Pancreas (tissue), 10 donors: ENCODE data around the gene IRF8. TPM values are rescaled to one million over a fixed set of nuclear protein-coding genes. Genes with fewer than 3 reads are reported as not detected.

ENCODE experiments used
- ATAC-seq, 4 donors: fragments of 200-7000 bp; cut with Tn5 transposase; one replicate each; pipeline versions ENCODE4 v1.8.0 to v1.9.1; 2020; ENCODE audit warnings: mild to moderate bottlenecking in 4 of 4, moderate library complexity in 4 of 4
- DNase-seq, 6 donors: peaks; one replicate each; pipeline ENCODE4 v3.0.0-alpha.2; 2020
- FAIRE-seq: peaks from 2 replicates; lab custom pipeline; 2012; peaks lifted over from hg19 to GRCh38; lab: Jason Lieb, UNC
- H3K27ac ChIP-seq, 4 donors: fragments of 200-600 bp; sonication (generic); 1 replicate in 3 of 4; 2 replicates in 1 of 4; pipeline versions ENCODE4 v1.5.0 to v1.8.0; 2020
- H3K27me3 ChIP-seq, 4 donors: fragments of 200-600 bp; one replicate each; pipeline ENCODE4 v1.8.0; 2021
- H3K36me3 ChIP-seq, 3 donors: fragments of 200-600 bp; sonication (generic) in 1 of 3; one replicate each; pipeline versions ENCODE4 v1.5.0 to v1.8.0; 2020 to 2021
- H3K4me1 ChIP-seq, 3 donors: fragments of 200-600 bp; one replicate each; pipeline ENCODE4 v1.8.0; 2021
- H3K4me3 ChIP-seq, 4 donors: fragments of 200-600 bp; sonication (generic) in 2 of 4; one replicate each; pipeline versions ENCODE4 v1.5.0 to v1.8.0; 2020 to 2021
- H3K9me3 ChIP-seq, 4 donors: fragments of 200-600 bp; one replicate each; pipeline ENCODE4 v1.8.0; 2021
- CTCF ChIP-seq, 4 donors: fragments of 200-600 bp; sonication (generic) in 3 of 4; IDR thresholded peaks; one replicate each; pipeline versions ENCODE4 v1.5.0 to v1.8.0; 2021; ENCODE audit warnings: antibody characterized with exemption in 4 of 4
- WGBS, 2 donors: extraction: QIAGEN DNeasy Blood & Tissue Kit; methylation state at CpG; one replicate each; pipeline ENCODE4 v1.1.7; 2013; 5-methylcytosine and 5-hydroxymethylcytosine counted together
- intact Hi-C, 3 donors: fragments of 100-400 bp; cut with DNase I; formaldehyde crosslinking; loops; one replicate each; pipeline versions ENCODE4 v1.11.1 to v1.14.2; 2022
- polyA plus RNA-seq, 2 donors: library from polyadenylated mRNA; stranded (reverse); fragments of 200-250 nt; gene quantifications; one replicate each; pipeline ENCODE4 v1.2.3, GENCODE V29; 2013
- total RNA-seq, 6 donors: library from RNA; stranded (reverse); fragmentation: NEBNext Ultra II Directional in 4 of 6; extraction: Animal tissue kit (Norgen Biotek cat#: 25700) in 4 of 6; gene quantifications; one replicate each; pipeline versions ENCODE4 v1.2.1 to v1.2.4, GENCODE V29; 2021 to 2023
- donor health status: healthy with polysubstance abuse.
- donor health status: DM: no; HTN: no; CAD: no; lungs with moderate emphysema.
- donor health status: DM: no; HTN: no; CAD: no.
- donor health status: control.
- donor health status: control.
- donor health status: Bipolar disorder and iron deficiency.
- donor health status: DM: yes; HTN: yes; CAD: no.
- donor health status: DM: no; HTN: no; CAD: no.
- donor health status: DM: no; HTN: no; CAD: no.
- donor health status: DM: yes; HTN: yes; CAD: no.

Gene IRF8
- total and polyA plus RNA-seq, 8 donors = 0.92 to 18.2 (median 6.9) TPM

DNA sequence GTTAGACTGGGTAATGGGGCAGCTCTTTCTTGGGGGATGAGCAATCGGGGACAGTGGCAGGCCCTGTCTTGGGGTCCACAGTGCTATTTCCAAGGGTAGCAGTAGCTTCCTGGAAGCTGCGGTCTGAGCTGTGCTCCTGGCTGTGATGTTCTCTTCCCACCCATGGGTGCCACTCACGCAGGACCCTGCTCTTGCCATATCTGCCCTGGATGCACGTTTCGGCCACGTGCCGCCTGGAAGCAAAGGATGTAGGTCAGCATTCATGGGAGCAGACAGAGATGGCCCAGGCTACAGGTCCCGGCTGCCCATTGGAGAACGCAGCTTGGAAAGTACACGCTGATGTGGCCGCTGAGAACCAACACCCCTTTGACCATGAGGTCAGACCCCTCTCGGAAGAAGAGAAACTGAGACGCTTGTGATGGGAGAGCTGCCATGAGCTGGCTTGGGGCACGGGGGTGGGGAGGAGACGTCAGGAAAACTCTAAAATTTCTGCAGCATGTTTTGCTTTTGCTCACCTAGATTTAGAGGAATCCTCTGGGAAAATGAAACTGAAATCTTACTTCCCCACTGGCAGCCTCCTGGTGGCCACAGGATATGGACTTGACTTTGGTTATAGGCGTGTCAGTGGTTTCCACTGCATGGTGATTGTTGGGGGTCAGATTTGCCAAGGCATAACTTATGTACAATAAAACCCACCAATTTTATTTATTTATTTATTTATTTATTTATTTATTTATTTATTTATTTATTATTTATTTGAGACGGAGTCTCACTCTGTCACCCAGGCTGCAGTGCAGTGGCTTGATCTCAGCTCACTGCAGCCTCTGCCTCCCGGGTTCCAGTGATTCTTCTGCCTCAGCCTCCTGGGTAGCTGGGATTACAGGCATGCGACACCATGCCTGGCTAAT, 36.2 kb upstream of the IRF8 start:
- WGBS, 2 donors = 80 to 89% methylated on average over 19 of the region's 19 CpGs

GRCh38 chr16:85863384-85863774, 35.6 kb upstream of the IRF8 start:
- no peak for FAIRE-seq
- Histone ChIP-seq H3K27ac (no peak overlapping the region), H3K27me3 (no peaks in the 10 kb centered on the region), H3K4me3 (no peak overlapping the region), H3K9me3 (no peaks in the 10 kb centered on the region), H3K4me1 (no peaks in the 10 kb centered on the region), H3K36me3 (no peaks in the 10 kb centered on the region)
- TF ChIP-seq CTCF (IDR thresholded peaks at IDR 0.05) = no peak
- DNase-seq = no peak
- intact Hi-C loops = no loop called here
- WGBS, 2 donors = 81 to 89% methylated on average over 5 of the region's 5 CpGs
- ATAC-seq = no peak

More for the DNA sequence above, 36.2 kb upstream of the IRF8 start:
- no peak for DNase-seq
- TF ChIP-seq CTCF (IDR thresholded peaks at IDR 0.05) = no peak
- Histone ChIP-seq H3K4me3 (no peak overlapping the region), H3K27ac (no peak overlapping the region), H3K27me3 (no peaks in the 10 kb centered on the region), H3K36me3 (no peaks in the 10 kb centered on the region), H3K9me3 (no peaks in the 10 kb centered on the region), H3K4me1 (no peaks in the 10 kb centered on the region)
- intact Hi-C loops = no loop called here
- no peak for FAIRE-seq
- ATAC-seq = no peak

DNA sequence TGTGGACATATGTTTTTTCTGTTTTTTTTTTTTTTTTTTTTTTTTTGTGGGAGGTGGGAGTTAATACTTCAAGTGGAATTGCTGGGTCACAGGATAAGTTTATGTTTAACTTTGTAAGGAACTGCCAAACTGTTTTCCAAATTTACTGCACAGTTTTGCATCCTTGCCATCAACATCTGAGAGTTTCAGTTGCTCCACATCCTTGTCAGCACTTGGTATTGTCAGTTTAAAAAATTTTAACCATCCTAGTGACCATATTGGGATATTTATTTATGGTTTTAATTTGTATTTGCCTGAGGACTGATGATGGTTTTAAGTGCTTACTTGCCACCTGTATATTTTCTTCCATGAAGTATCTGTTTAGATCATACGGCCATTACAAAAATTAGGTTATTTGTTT, 34.0 kb upstream of the IRF8 start:
- H3K4me1 ChIP-seq = no peaks in the 10 kb centered on the region
- FAIRE-seq = no peak
- TF ChIP-seq CTCF (IDR thresholded peaks at IDR 0.05) = no peak
- H3K27ac ChIP-seq = no peak overlapping the region
- no peaks in the 10 kb centered on the region for H3K36me3 ChIP-seq
- intact Hi-C loops = no loop called here
- H3K4me3 ChIP-seq = no peak overlapping the region
- peaks cover 0 to 6% (median 0%) of the 10 kb centered on the region in 4 donors for H3K27me3 ChIP-seq
- 89 to 100% methylated on average over 1 of the region's 1 CpG for WGBS, 2 donors
- no peaks in the 10 kb centered on the region for H3K9me3 ChIP-seq
- ATAC-seq = no peak
- no peak for DNase-seq

- H3K9me3 ChIP-seq = no peaks in the 10 kb centered on the region
- H3K36me3 ChIP-seq = no peaks in the 10 kb centered on the region
- FAIRE-seq (no peak), ATAC-seq (peak in 1 of 4 donors; percentile 26), DNase-seq (no peak)
- WGBS, 2 donors = 71 to 75% methylated on average over 2 of the region's 2 CpGs
- no peak for TF ChIP-seq CTCF (IDR thresholded peaks at IDR 0.05)
- intact Hi-C loops = no loop called here
- no peak overlapping the region for H3K4me3 ChIP-seq
- no peak overlapping the region for H3K27ac ChIP-seq
- peaks cover 0 to 11% (median 0%) of the 10 kb centered on the region in 4 donors for H3K27me3 ChIP-seq
- H3K4me1 ChIP-seq = no peaks in the 10 kb centered on the region
Measured at GRCh38 chr16:85867189-85867588, 31.8 kb upstream of the IRF8 start.

DNA sequence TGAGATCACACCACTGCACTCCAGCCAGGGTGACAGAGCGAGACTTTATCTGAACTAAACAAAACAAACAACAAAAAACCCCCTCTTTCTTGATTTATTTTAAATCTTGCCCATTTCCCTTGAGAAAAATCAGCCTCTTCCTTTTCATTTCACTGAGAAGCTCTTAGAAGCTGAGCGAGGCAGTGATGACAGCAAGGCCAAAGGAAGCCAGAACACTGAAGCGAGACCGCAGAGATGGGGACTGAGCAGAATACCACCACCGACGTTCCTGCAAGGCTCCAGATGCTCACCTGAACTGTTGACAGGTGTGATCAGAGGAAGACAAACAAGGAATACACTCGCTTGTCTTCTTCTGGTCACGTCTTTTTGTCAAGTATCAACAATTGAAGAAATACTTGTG, 30.5 kb upstream of the IRF8 start:
- Histone ChIP-seq H3K27ac (no peak overlapping the region), H3K4me3 (no peak overlapping the region), H3K4me1 (no peaks in the 10 kb centered on the region), H3K27me3 (peaks cover 0 to 19% (median 0%) of the 10 kb centered on the region in 4 donors), H3K9me3 (no peaks in the 10 kb centered on the region), H3K36me3 (no peaks in the 10 kb centered on the region)
- TF ChIP-seq CTCF (IDR thresholded peaks at IDR 0.05) = no peak
- ATAC-seq = no peak
- WGBS, 2 donors = 74 to 82% methylated on average over 8 of the region's 8 CpGs
- no peak for FAIRE-seq
- intact Hi-C loops = no loop called here
- no peak for DNase-seq
